Activated T-helper 1 cell treated with anti-CD3 and anti-CD28 coated beads, Interleukin-2, amount 50 U/mL, for 16 hours (primary cell): Measurements from ENCODE around the gene EPHA1.
"Not testable (repeated sequence)": the region's sequence is repeated elsewhere in the genome, so short reads cannot be mapped to it uniquely, and the experiment has no call there.

Experiments used
- DNase-seq, 2 donors: peaks; one replicate each; pipeline ENCODE4 v3.0.0-alpha.2; 2020; ENCODE audit warnings: low read depth in 1 of 2, low spot score in 1 of 2

Gene EPHA1

GRCh38 chr7:143405173-143406001 lies 3.3 kb downstream of the EPHA1 start:
- no peak for DNase-seq

GRCh38 chr7:143402233-143402632 lies 6.4 kb downstream of the EPHA1 start:
- DNase-seq = not testable (repeated sequence)

DNA sequence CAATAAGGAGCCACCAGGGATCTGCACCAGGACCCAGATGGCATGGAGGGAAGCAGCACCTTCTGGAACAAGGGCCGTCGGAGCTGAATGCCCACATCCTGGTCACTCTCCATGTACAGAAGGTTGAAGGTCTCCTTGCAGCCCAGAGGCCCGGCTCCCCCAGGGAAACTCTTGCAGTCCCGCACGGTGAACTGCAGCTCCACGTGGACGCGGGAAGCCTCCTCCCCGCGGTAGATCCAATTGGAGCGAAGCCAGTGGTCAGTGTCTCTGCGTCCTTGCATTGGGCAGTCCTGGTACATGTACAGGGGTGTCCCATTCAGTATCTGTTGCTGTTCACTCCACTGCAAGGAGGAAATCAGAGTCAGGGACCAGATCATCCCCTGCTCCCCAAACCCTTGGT lies 7.4 kb downstream of the EPHA1 start:
- DNase-seq = no peak

- no peak for DNase-seq
These were observed 9.0 kb downstream of the EPHA1 start for GRCh38 chr7:143399642-143400041.

DNA sequence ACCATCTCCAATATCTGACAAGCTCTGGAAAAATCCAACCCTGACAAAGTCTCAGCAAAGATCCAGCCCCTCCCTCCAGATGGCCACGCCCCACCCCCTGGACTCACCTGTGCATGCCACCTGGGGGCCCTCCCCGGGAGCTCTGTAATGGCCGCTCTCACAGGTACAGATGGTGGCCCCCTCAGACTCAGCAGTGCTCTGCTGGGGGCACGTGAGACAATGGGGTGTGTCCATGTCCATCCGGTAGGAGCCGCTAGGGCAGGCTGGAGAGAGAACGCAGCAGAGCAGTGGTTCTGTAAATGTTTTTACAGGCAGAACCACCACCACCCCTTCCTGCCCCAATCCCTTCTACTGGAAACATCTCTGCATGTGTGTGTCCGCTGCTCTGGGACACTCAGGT lies 9.5 kb downstream of the EPHA1 start:
- no peak for DNase-seq

- no peak for DNase-seq
These were observed 10.0 kb downstream of the EPHA1 start for GRCh38 chr7:143398616-143399015.

DNA sequence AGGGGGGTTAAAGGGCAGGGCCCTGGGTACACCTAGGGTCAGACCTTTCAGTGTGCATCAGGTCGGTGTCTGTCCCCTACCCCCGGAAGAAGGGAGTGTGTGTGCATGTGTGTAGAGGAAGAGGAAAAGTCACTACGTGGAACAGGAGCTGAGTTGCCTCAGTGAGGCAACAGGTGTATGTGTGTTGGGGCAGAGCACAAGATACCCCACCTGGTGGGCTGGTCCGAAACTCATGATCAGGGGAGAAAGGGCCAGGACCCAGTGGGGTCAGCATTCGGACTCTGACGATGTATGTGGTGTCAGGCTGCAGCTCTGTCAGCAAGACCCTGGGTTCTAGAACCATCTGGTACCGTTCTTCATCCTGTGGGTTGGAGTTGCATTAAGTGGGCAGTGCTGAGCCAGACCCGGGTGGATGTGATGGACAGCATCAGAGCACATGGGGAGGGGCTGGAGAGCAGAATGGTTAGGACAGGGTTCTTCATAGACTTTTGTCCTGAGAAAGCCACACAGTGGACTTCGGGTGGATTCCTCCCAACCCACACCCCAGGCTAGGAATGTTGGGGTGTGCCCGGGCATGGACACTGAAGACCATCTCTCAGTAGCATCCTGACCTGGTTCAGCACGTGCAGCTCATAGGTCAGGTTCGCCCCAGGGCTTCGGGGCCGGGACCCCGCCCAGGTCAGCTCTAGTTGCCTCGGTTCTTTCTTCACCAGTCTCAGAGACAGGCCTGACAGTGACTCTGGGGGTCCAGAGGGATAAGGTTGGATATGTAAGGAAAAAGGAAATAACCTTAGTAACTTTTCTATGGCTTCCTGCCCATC lies 10.7 kb downstream of the EPHA1 start:
- DNase-seq = no peak

DNA sequence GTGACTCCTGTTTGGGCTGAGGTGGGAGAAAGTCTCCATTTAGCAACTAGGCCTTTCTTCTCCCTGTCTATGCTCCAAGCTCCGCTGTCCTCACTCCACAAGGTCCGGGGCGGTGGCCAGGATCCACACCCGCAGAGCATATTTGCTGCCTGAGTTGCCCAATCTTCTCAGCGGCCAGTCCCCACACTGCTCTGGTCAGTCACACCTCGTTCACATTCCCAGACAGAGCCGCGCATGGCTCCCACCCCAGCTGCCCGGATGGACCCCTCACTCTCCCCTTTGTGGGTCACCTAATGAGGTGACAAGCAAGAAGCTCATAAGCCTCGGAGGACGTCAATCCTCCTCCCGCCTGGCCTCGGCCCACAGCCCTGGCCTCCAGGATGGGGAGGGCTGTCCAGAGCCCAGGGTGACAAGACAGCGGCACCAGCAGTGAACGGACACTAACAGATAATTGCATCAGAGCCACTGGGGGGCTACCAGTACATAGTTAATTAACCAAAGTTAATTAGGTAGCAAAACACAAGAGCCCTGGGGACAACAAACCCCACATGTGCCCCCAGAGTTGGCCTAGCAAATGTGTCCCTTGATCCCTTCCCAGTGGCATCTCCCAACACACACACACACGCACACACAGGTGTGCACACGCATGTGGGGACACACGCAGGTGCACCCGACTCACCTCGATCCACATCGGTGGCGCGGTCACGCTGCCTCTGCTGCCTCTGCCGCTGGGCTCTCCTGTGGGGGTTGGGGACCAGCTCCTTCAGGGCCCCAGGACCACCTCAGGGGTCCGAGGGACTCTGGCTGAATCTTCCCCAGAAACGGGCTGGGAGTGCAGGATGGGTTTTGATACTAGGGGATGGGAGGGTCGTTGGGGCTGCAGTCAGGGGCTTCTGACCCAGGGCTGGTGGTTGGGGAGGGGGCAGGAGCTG lies 11.8 kb downstream of the EPHA1 start:
- no peak for DNase-seq

- no peak for DNase-seq
These were observed 12.5 kb downstream of the EPHA1 start for GRCh38 chr7:143396182-143396581.

- no peak for DNase-seq
These were observed 13.2 kb downstream of the EPHA1 start for GRCh38 chr7:143395187-143396149.

DNA sequence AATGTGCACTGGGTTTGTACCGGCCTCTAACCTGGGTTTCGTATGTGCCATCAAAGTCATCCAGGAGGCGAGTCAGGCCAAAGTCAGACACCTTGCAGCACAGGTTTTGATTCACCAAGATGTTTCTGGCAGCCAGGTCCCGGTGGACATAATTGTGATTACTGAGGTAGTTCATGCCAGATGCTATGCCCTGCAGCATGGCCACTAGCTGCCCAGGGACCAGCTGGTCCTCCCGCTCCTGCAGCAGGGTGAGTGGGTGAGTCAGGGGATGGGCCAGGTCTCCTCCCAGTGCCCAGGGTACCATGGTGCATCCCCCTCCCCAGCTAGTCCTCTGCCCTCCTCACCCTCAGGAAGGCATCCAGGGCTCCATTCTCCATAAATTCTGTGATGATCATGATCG lies 13.9 kb downstream of the EPHA1 start:
- no peak for DNase-seq

GRCh38 chr7:143394068-143394467 lies 14.6 kb downstream of the EPHA1 start:
- no peak for DNase-seq

GRCh38 chr7:143393267-143394041 lies 15.2 kb downstream of the EPHA1 start:
- no peak for DNase-seq

DNA sequence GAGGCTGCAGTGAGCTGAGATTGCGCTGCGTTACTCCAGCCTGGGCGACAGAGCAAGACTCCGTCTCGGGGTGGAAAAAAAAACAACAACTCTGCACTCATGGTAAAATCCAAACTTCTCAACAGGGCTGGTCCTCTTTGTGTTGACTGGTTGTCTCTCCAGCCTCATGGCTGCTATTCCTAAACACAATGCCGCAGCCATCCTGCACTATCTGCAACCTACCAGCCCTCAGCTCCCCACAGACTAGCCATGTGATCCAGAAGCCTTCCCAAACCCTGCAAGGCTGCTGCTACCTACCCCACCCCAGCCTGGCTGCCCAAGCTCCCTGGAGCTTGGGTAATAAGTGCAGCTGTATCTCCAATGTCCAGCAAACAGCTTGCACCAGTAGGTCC lies 15.8 kb downstream of the EPHA1 start:
- DNase-seq = no peak

GRCh38 chr7:143392427-143392826 lies 16.2 kb downstream of the EPHA1 start:
- not testable (repeated sequence) for DNase-seq

DNA sequence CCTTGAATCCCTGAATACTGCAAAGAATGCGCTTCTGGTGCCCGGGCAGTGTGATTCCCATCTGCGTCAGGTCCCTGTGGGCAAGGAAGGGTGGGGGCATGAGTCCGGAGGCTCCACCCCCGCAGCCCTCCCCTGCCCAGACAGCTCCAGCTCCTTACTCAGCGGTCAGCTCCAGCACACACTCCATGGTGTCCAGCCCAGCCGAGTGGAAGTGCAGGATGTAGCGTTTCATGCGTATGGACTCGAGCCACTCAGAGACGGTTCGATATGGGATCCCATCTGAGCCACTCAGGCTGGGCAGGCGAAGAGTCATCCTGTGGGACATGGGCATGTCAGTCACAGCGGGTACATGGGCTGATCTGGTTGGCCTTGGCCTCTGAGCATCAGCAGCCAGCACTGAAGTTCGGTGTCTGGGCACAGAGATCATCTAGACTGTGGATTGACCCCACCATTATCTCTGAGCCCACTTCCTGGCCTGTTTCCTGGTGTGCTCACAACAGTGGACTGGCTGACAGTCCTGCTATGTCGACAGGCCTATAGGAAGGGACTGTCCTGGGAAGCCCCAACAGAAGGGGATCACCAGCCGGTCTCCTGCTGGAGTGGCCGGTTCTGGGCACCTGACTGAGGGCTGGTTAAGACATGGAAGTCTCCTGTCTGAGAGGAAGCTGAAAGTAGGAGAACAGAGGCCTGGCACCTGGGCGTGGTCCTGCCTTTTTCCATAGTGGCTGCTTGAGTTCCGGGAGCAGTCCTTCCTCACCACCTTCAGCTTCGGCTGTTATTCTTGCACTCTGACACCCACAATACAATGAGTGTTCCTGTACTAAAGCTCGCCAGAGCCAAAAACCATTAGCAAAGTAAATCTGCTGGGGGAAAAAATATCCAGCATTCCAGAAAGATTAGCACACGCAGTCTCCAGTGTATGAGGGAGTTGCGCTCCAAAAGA lies 16.9 kb downstream of the EPHA1 start:
- DNase-seq = no peak

GRCh38 chr7:143390773-143391317 lies 17.8 kb downstream of the EPHA1 start:
- DNase-seq = no peak
